ENCODE measurements around the gene RGS7BP.

Gene RGS7BP

GRCh38 chr5:64569858-64570257 lies 64.0 kb downstream of the RGS7BP start:
- no peak overlapping the region for H3K4me3 ChIP-seq (ENCODE audit: low read depth, low read length)
- no peak for DNase-seq (ENCODE audit: low read depth, low spot score)
- in situ Hi-C loops (cut with HindIII; ENCODE audit: low sequenced_read_pairs) = no loop called here
- TF ChIP-seq, protein P1, sequence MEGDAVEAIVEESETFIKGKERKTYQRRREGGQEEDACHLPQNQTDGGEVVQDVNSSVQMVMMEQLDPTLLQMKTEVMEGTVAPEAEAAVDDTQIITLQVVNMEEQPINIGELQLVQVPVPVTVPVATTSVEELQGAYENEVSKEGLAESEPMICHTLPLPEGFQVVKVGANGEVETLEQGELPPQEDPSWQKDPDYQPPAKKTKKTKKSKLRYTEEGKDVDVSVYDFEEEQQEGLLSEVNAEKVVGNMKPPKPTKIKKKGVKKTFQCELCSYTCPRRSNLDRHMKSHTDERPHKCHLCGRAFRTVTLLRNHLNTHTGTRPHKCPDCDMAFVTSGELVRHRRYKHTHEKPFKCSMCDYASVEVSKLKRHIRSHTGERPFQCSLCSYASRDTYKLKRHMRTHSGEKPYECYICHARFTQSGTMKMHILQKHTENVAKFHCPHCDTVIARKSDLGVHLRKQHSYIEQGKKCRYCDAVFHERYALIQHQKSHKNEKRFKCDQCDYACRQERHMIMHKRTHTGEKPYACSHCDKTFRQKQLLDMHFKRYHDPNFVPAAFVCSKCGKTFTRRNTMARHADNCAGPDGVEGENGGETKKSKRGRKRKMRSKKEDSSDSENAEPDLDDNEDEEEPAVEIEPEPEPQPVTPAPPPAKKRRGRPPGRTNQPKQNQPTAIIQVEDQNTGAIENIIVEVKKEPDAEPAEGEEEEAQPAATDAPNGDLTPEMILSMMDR (IDR thresholded peaks at IDR 0.05; ENCODE audit: low read depth, low read length) = no peak

DNA sequence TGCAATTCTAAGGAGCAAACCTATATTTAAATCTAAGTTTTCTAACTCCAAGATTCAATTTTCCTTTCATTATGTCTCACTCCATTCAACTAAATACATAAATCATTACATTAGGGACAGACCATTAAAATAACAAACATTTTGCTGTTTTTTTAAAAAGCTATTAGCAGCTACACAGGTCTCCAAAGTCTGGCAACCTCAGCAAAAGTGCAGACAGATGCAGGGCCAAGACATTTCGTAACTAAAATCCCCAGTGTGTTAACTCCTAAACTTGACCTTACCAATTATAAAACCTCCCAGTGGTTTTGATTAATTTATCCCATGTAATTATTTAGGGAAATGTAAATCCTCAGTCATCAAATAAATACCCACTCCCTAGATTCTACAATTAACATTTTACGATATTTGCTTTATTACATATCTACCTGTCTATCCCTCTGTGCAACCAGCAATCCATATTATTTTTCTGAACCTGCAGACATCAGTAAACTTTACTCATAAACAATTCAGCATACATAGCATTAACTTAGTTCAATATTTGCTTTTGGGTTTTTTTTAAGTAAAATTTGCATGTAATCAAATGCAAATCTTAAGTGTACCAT lies 64.7 kb downstream of the RGS7BP start:
- in situ Hi-C loops (cut with HindIII; ENCODE audit: low sequenced_read_pairs) = no loop called here
- no peak overlapping the region for H3K4me3 ChIP-seq (ENCODE audit: low read depth, low read length)
- DNase-seq (ENCODE audit: low read depth, low spot score) = no peak
- TF ChIP-seq, protein P1 (IDR thresholded peaks at IDR 0.05; ENCODE audit: low read depth, low read length) = no peak

DNA sequence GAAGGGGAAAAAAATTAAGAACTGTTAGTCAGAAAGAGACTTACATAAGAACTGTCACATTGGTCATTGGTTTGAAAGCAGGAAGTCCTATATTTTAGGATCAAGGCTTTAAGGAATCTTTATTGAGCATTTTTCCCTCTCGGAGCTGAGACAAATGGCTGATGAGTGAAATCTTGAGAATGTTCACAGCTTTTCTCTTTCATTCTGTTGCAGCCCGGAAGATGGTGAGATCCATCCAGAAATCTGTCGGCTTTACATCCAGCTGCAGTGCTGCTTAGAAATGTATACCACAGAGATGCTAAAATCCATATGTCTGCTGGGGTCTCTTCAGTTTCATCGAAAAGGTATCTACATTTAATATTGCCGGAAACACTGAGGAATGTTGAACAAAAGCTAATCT lies 69.7 kb downstream of the RGS7BP start:
- DNase-seq (ENCODE audit: low read depth, low spot score) = no peak
- TF ChIP-seq, protein P1 (IDR thresholded peaks at IDR 0.05; ENCODE audit: low read depth, low read length) = no peak
- H3K4me3 ChIP-seq (ENCODE audit: low read depth, low read length) = no peak overlapping the region
- in situ Hi-C loops (cut with HindIII; ENCODE audit: low sequenced_read_pairs) = no loop called here

- TF ChIP-seq, protein P1 (IDR thresholded peaks at IDR 0.05; ENCODE audit: low read depth, low read length) = no peak
- H3K4me3 ChIP-seq (ENCODE audit: low read depth, low read length) = no peak overlapping the region
- no peak for DNase-seq (ENCODE audit: low read depth, low spot score)
- in situ Hi-C loops (cut with HindIII; ENCODE audit: low sequenced_read_pairs) = no loop called here
Observed at GRCh38 chr5:64576250-64576649, 70.4 kb downstream of the RGS7BP start.

GRCh38 chr5:64585646-64586045 lies 79.8 kb downstream of the RGS7BP start:
- TF ChIP-seq, protein P1 (IDR thresholded peaks at IDR 0.05; ENCODE audit: low read depth, low read length) = no peak
- DNase-seq (ENCODE audit: low read depth, low spot score) = no peak
- no peak overlapping the region for H3K4me3 ChIP-seq (ENCODE audit: low read depth, low read length)
- in situ Hi-C loops (cut with HindIII; ENCODE audit: low sequenced_read_pairs) = no loop called here

GRCh38 chr5:64587370-64587769 lies 81.6 kb downstream of the RGS7BP start:
- in situ Hi-C loops (cut with HindIII; ENCODE audit: low sequenced_read_pairs) = no loop called here
- no peak for DNase-seq (ENCODE audit: low read depth, low spot score)
- no peak overlapping the region for H3K4me3 ChIP-seq (ENCODE audit: low read depth, low read length)
- TF ChIP-seq, protein P1 (IDR thresholded peaks at IDR 0.05; ENCODE audit: low read depth, low read length) = no peak
